CD4-positive, alpha-beta T cell treated with Interferon alpha-2 for 1 hour (primary cell): Measurements from ENCODE around the gene CAMTA1.
"Not testable (repeated sequence)": the region's sequence is repeated elsewhere in the genome, so short reads cannot be mapped to it uniquely, and the experiment has no call there.

ENCODE experiments used
- DNase-seq, 2 donors: peaks; one replicate each; pipeline ENCODE4 v3.0.0-alpha.2; 2020 to 2022

Gene CAMTA1

GRCh38 chr1:7366286-7366954 is 581.2 kb downstream of the CAMTA1 start:
- DNase-seq: no peak

- no peak for DNase-seq
Measured at GRCh38 chr1:7366955-7367665, 581.9 kb downstream of the CAMTA1 start.

- DNase-seq: no peak
Measured at GRCh38 chr1:7369866-7370265, 584.6 kb downstream of the CAMTA1 start.

GRCh38 chr1:7371926-7372325 is 586.7 kb downstream of the CAMTA1 start:
- DNase-seq: no peak

GRCh38 chr1:7372477-7373120 is 587.3 kb downstream of the CAMTA1 start:
- no peak for DNase-seq

DNA sequence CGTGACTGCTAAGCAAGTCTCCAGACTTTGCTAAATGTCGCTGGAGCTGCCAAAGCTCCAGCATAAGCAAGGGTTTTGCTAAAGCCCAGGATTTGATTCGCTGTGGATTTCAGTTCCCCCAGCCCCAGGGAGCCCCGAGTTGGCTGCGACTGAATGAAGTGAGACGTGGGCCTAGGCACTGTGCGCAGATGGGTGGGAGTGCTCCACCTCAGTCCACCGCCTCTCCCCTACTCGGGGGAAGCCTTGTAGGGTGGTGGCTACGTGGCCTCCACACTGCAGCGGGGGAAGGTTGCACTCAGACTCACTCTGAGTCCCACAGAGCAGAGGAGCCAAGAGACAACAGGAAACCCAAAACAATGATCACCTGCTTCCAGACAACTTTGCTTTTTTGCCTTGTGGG is 588.0 kb downstream of the CAMTA1 start:
- no peak for DNase-seq

DNA sequence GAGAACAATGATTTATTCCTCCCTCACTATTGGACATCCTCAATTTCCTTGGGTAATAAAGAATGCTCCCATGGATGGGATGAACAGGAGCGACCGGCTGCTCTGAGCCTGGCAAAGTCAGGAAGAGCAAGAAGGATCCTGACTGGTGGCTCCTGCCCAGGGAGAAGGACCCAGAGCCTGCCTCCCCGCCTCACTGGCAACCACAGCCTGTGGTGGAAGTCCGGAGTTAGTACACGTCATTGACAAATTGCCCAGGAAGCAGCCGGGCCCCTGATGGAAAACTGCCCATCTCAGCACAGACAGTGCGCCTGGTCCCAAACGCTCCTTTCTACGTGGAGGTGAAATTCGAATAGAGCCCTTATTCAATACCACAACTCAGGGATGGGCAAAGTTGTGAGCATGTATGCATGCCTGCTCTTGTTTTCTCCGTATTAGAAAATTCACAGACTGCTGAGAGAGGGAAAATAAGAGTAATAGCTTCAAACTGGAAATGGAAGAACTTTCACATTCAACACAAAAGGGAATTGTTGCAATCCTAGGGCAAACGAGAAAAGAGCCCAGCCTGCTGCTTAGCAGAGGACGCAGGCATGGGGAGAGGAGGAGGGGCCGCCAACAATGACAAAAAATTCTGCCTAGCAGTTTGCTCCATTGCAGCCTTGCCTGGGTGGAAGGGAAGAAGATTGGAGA is 588.8 kb downstream of the CAMTA1 start:
- DNase-seq: no peak

GRCh38 chr1:7374563-7375160 is 589.4 kb downstream of the CAMTA1 start:
- no peak for DNase-seq

DNA sequence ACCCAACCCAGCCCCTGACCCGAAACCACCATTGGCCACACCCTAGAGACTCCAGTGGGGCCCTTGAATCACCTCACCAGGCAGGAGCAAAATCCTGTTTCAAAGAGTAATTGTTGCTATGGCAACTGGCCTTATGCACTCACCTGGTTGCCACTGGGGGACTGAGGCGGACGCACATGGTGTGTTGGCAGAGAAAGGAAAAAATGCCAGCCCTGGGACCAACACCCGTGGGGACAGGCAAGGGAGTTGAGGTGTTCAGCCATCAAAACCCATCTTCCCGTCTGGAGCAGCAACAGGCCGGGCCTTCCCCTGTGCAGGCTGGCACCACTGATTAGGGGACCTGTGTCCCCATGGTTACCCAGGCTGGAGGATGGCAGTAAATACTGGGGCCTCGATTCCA is 590.1 kb downstream of the CAMTA1 start:
- no peak for DNase-seq

GRCh38 chr1:7375781-7376660 is 590.8 kb downstream of the CAMTA1 start:
- DNase-seq: no peak

GRCh38 chr1:7376676-7377075 is 591.4 kb downstream of the CAMTA1 start:
- no peak for DNase-seq

GRCh38 chr1:7378346-7379130 is 593.3 kb downstream of the CAMTA1 start:
- no peak for DNase-seq

DNA sequence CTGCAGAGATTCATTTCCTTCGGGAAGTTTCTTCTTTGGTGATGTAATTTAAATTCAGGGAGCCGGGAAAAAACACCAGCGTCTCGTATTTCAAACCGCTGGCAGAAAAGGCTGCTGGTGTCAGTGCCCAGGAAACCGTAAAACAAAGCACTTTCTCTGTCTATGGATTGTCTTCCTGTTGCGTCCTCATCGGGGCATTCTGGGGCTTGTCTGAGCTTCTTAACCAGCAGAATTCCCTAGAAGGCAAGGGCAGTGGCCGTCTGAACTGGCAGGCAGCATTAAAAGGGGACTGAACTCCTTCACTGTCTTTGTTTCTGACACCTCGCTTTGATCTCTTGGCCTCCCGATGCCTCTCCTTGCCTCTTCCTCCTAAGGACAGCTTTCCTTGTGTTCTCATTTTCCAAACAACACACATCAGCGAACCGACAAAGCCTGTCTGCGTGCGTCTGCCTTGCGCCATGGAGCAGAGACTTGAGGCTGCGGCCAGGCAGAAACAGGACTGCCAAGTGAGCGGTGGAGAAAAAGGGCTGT is 594.3 kb downstream of the CAMTA1 start:
- DNase-seq: no peak

DNA sequence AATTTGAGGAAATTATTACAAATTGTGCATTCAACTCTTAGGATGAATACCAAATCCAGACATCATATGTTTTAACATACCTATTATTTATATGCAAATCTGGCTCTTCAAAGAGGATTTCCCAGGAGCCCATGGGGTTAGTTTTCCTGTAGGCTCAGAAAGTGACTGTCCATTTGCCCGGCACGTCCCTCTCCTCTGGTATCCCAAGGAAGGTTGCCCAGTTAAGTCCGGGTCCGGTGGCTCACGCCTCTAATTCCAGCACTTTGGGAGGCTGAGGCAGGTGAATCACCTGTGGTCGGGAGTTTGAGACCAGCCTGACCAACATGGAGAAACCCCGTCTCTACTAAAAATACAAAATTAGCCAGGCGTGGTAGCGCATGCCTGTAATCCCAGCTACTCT is 594.8 kb downstream of the CAMTA1 start:
- DNase-seq: not testable (repeated sequence)

- DNase-seq: no peak
Measured at GRCh38 chr1:7380712-7381111, 595.5 kb downstream of the CAMTA1 start.

- not testable (repeated sequence) for DNase-seq
Measured at GRCh38 chr1:7381729-7382128, 596.5 kb downstream of the CAMTA1 start.

- DNase-seq: no peak
Measured at GRCh38 chr1:7382971-7383370, 597.7 kb downstream of the CAMTA1 start.

DNA sequence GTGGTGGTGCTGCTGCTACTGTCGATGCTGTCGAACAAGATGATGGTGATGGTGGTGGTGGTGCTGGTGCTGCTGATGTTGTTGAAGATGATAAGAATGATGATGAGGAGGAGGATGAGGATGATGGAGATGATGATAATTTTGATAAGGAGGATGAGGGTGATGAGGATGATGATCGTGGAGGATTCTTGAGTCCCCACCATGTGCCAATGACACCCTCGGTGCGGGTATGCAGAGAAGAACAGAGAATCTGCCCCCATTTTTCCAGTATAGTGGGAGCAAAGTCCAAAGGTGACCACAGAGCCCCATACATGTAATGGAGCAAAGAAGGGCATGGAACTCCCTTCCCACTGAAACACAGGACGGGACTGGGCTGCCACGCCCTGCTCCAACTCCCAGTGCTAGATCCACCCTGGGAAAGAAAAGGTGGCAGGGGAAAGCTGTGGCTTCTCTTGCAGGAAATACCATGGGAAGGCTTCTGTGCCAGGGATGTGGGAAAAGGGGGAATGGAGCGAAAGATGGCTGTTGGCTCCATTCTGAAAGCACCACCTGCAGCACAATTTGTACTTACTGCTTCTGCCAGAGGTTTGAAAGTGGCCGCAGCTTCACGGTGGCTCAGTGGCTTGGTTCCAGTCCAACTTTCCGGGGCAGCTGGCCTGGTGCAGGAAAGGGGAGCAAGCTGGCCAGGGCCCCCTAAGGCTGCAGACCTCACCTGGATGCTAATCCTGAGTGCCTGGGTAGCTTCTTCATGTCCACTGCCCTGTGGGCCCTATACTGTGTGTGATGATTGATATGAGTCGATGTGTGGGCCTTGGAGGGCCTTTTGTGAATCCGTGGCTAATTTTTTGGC is 598.6 kb downstream of the CAMTA1 start:
- no peak for DNase-seq

GRCh38 chr1:7384679-7385078 is 599.4 kb downstream of the CAMTA1 start:
- no peak for DNase-seq
